ENCODE measurements around the gene ARMC7. TPM values are rescaled to one million over a fixed set of nuclear protein-coding genes. Genes with fewer than 3 reads are reported as not detected.
A peak's percentile ranks its signal among the peaks of the same experiment; 100 is the strongest.

Gene ARMC7
- total RNA-seq, 2 donors from 2014 or later = 8.9 to 9.3 TPM

- H3K27me3 Mint-ChIP-seq = no peaks in the 10 kb centered on the region
- ATAC-seq (no peak), DNase-seq (no peak)
- H3K27ac Mint-ChIP-seq = no peak overlapping the region
- H3K4me1 Mint-ChIP-seq = no peaks in the 10 kb centered on the region
- H3K36me3 Mint-ChIP-seq (ENCODE audit: low read depth) = peaks cover 3% of the 10 kb centered on the region
- no peaks in the 10 kb centered on the region for H3K9me3 ChIP-seq (ENCODE audit: control insufficient read depth, low read length, poor library complexity, severe bottlenecking)
- no peak overlapping the region for H3K4me3 Mint-ChIP-seq
These were observed 10.9 kb upstream of the ARMC7 start for GRCh38 chr17:75098861-75099260.

- no peaks in the 10 kb centered on the region for H3K9me3 ChIP-seq (ENCODE audit: control insufficient read depth, low read length, poor library complexity, severe bottlenecking)
- H3K36me3 Mint-ChIP-seq (ENCODE audit: low read depth) = peaks cover 3% of the 10 kb centered on the region
- DNase-seq (no peak), ATAC-seq (no peak)
- no peak overlapping the region for H3K4me3 Mint-ChIP-seq
- no peaks in the 10 kb centered on the region for H3K27me3 Mint-ChIP-seq
- peak overlapping the region; percentile 62 for H3K27ac Mint-ChIP-seq
- H3K4me1 Mint-ChIP-seq = no peaks in the 10 kb centered on the region
These were observed 9.7 kb upstream of the ARMC7 start for GRCh38 chr17:75099881-75100595.

- ATAC-seq (peak; percentile 55), DNase-seq (no peak)
- no peak overlapping the region for H3K4me3 Mint-ChIP-seq
- no peaks in the 10 kb centered on the region for H3K27me3 Mint-ChIP-seq
- H3K4me1 Mint-ChIP-seq = no peaks in the 10 kb centered on the region
- H3K9me3 ChIP-seq (ENCODE audit: control insufficient read depth, low read length, poor library complexity, severe bottlenecking) = no peaks in the 10 kb centered on the region
- peaks cover 3% of the 10 kb centered on the region for H3K36me3 Mint-ChIP-seq (ENCODE audit: low read depth)
- no peak overlapping the region for H3K27ac Mint-ChIP-seq
These were observed 7.4 kb upstream of the ARMC7 start for GRCh38 chr17:75102385-75102821.

GRCh38 chr17:75103601-75104554, 5.9 kb upstream of the ARMC7 start:
- peaks cover 4% of the 10 kb centered on the region for H3K4me1 Mint-ChIP-seq

GRCh38 chr17:75105126-75106080, 4.4 kb upstream of the ARMC7 start:
- Mint-ChIP-seq H3K4me1 (peaks cover 7% of the 10 kb centered on the region), H3K27me3 (no peaks in the 10 kb centered on the region), H3K27ac (no peak overlapping the region), H3K36me3 (ENCODE audit: low read depth) (no peaks in the 10 kb centered on the region), H3K4me3 (no peak overlapping the region)
- DNase-seq = no peak
- no peaks in the 10 kb centered on the region for H3K9me3 ChIP-seq (ENCODE audit: control insufficient read depth, low read length, poor library complexity, severe bottlenecking)
- ATAC-seq = no peak

More at GRCh38 chr17:75103601-75104554, 5.9 kb upstream of the ARMC7 start:
- DNase-seq (no peak), ATAC-seq (no peak)
- Mint-ChIP-seq H3K36me3 (ENCODE audit: low read depth) (no peaks in the 10 kb centered on the region), H3K4me3 (no peak overlapping the region), H3K27me3 (no peaks in the 10 kb centered on the region), H3K27ac (no peak overlapping the region)
- no peaks in the 10 kb centered on the region for H3K9me3 ChIP-seq (ENCODE audit: control insufficient read depth, low read length, poor library complexity, severe bottlenecking)

- Mint-ChIP-seq H3K4me3 (peak overlapping the region; percentile 75), H3K27ac (peak overlapping the region; percentile 72), H3K4me1 (peaks cover 18% of the 10 kb centered on the region), H3K27me3 (no peaks in the 10 kb centered on the region), H3K36me3 (ENCODE audit: low read depth) (peaks cover 4% of the 10 kb centered on the region)
- DNase-seq (no peak), ATAC-seq (no peak)
- no peaks in the 10 kb centered on the region for H3K9me3 ChIP-seq (ENCODE audit: control insufficient read depth, low read length, poor library complexity, severe bottlenecking)
These were observed 1.6 kb upstream of the ARMC7 start for GRCh38 chr17:75108193-75108592.

GRCh38 chr17:75109046-75109406, 743 bp upstream of the ARMC7 start:
- Mint-ChIP-seq H3K27ac (peak overlapping the region; percentile 82), H3K27me3 (no peaks in the 10 kb centered on the region), H3K4me1 (peaks cover 22% of the 10 kb centered on the region), H3K4me3 (peak overlapping the region; percentile 87), H3K36me3 (ENCODE audit: low read depth) (peaks cover 4% of the 10 kb centered on the region)
- no peak for DNase-seq
- H3K9me3 ChIP-seq (ENCODE audit: control insufficient read depth, low read length, poor library complexity, severe bottlenecking) = no peaks in the 10 kb centered on the region
- peak; percentile 10 for ATAC-seq

- H3K27ac Mint-ChIP-seq = peak overlapping the region; percentile 82
- peaks cover 4% of the 10 kb centered on the region for H3K36me3 Mint-ChIP-seq (ENCODE audit: low read depth)
- ATAC-seq (no peak), DNase-seq (no peak)
- H3K4me1 Mint-ChIP-seq = peaks cover 30% of the 10 kb centered on the region
- H3K27me3 Mint-ChIP-seq = no peaks in the 10 kb centered on the region
- peak overlapping the region; percentile 87 for H3K4me3 Mint-ChIP-seq
- H3K9me3 ChIP-seq (ENCODE audit: control insufficient read depth, low read length, poor library complexity, severe bottlenecking) = no peaks in the 10 kb centered on the region
These were observed 617 bp downstream of the ARMC7 start for GRCh38 chr17:75110234-75110937.

- DNase-seq (no peak), ATAC-seq (no peak)
- H3K27ac Mint-ChIP-seq = peak overlapping the region; percentile 82
- no peaks in the 10 kb centered on the region for H3K27me3 Mint-ChIP-seq
- peak overlapping the region; percentile 62 for H3K4me3 Mint-ChIP-seq
- no peaks in the 10 kb centered on the region for H3K9me3 ChIP-seq (ENCODE audit: control insufficient read depth, low read length, poor library complexity, severe bottlenecking)
- H3K36me3 Mint-ChIP-seq (ENCODE audit: low read depth) = peaks cover 4% of the 10 kb centered on the region
- H3K4me1 Mint-ChIP-seq = peaks cover 30% of the 10 kb centered on the region
These were observed 2.1 kb downstream of the ARMC7 start for GRCh38 chr17:75111777-75112335.

- H3K27me3 Mint-ChIP-seq = no peaks in the 10 kb centered on the region
- peaks cover 32% of the 10 kb centered on the region for H3K4me1 Mint-ChIP-seq
- peak overlapping the region; percentile 93 for H3K4me3 Mint-ChIP-seq
- H3K36me3 Mint-ChIP-seq (ENCODE audit: low read depth) = peaks cover 4% of the 10 kb centered on the region
- H3K9me3 ChIP-seq (ENCODE audit: control insufficient read depth, low read length, poor library complexity, severe bottlenecking) = no peaks in the 10 kb centered on the region
- peak; percentile 72 to 84 (median 77) for DNase-seq
- peak; percentile 71 for ATAC-seq
- peak overlapping the region; percentile 96 for H3K27ac Mint-ChIP-seq
These were observed 4.2 kb downstream of the ARMC7 start for GRCh38 chr17:75113798-75114551.

- peaks cover 4% of the 10 kb centered on the region for H3K36me3 Mint-ChIP-seq (ENCODE audit: low read depth)
- H3K27ac Mint-ChIP-seq = peak overlapping the region; percentile 96
- DNase-seq (no peak), ATAC-seq (no peak)
- H3K4me3 Mint-ChIP-seq = peak overlapping the region; percentile 93
- H3K9me3 ChIP-seq (ENCODE audit: control insufficient read depth, low read length, poor library complexity, severe bottlenecking) = no peaks in the 10 kb centered on the region
- peaks cover 30% of the 10 kb centered on the region for H3K4me1 Mint-ChIP-seq
- no peaks in the 10 kb centered on the region for H3K27me3 Mint-ChIP-seq
These were observed 5.0 kb downstream of the ARMC7 start for GRCh38 chr17:75114552-75115314.

Measured in T-helper 17 cell (primary cell).